HT-29 (cell line): Measurements from ENCODE around the gene MATN4. TPM values are rescaled to one million over a fixed set of nuclear protein-coding genes. Genes with fewer than 3 reads are reported as not detected.

ENCODE experiments used
- DNase-seq: peaks from one replicate; pipeline ENCODE4 v3.0.0-alpha.2; 2015; ENCODE audit warnings: low spot score
- total RNA-seq: library from RNA; depleted of rRNA; stranded (reverse); fragments of >200 nt; shearing (Covaris generic); gene quantifications from 2 replicates; pipeline ENCODE4 v1.2.3, GENCODE V29; 2014; rRNA removed

The MATN4 gene
- total RNA-seq, 1 experiment from 2014 or later = 0.46 TPM

GRCh38 chr20:45253261-45253660 is 54.8 kb downstream of the MATN4 start:
- peak; percentile 38 for DNase-seq

- no peak for DNase-seq
Measured at GRCh38 chr20:45251884-45252560, 56.1 kb downstream of the MATN4 start.

GRCh38 chr20:45248609-45249008 is 59.5 kb downstream of the MATN4 start:
- no peak for DNase-seq

- DNase-seq = no peak
Measured at GRCh38 chr20:45247865-45248264, 60.2 kb downstream of the MATN4 start.

- DNase-seq = no peak
Measured at GRCh38 chr20:45246109-45246508, 62.0 kb downstream of the MATN4 start.

Other genes with a start within 250 kb of the MATN4 start
- gene KCNS1, start 207.2 kb downstream of the MATN4 start, total RNA-seq = not detected in 2 replicates
- gene WFDC5, start 193.1 kb downstream of the MATN4 start, total RNA-seq = not detected in 2 replicates
- gene WFDC12, start 183.8 kb downstream of the MATN4 start, total RNA-seq = not detected in 2 replicates
- gene PI3, start 133.4 kb downstream of the MATN4 start, total RNA-seq = 2.0 and 6.6 TPM in 2 replicates
- not detected in 2 replicates for gene SEMG1, start 101.3 kb downstream of the MATN4 start, total RNA-seq
- not detected in 2 replicates for gene SEMG2, start 86.9 kb downstream of the MATN4 start, total RNA-seq
- gene SLPI, start 53.7 kb downstream of the MATN4 start, total RNA-seq = 9.1 and 13.5 TPM in 2 replicates
- gene RBPJL, start 1.5 kb downstream of the MATN4 start, total RNA-seq = not detected in 2 replicates
- gene SDC4, start 40.1 kb upstream of the MATN4 start, total RNA-seq = 79.1 and 90.1 TPM in 2 replicates
- 73.6 and 74.7 TPM in 2 replicates for gene SYS1, start 54.9 kb upstream of the MATN4 start, total RNA-seq
- gene TP53TG5, start 70.0 kb upstream of the MATN4 start, total RNA-seq = 0.23 and 1.6 TPM in 2 replicates
- 66.6 and 84.8 TPM in 2 replicates for gene DBNDD2, start 100.0 kb upstream of the MATN4 start, total RNA-seq
- gene PIGT, start 107.8 kb upstream of the MATN4 start, total RNA-seq = 164 and 165 TPM in 2 replicates
- gene WFDC2, start 161.5 kb upstream of the MATN4 start, total RNA-seq = 17.7 and 21.9 TPM in 2 replicates
- gene SPINT3, start 207.3 kb upstream of the MATN4 start, total RNA-seq = not detected in 2 replicates
- not detected in 2 replicates for gene WFDC6, start 231.2 kb upstream of the MATN4 start, total RNA-seq
- gene EPPIN, start 239.1 kb upstream of the MATN4 start, total RNA-seq = not detected in 2 replicates